Muscle of leg (tissue), 11 donors: ENCODE results near the gene ZIC1. TPM values are rescaled to one million over a fixed set of nuclear protein-coding genes. Genes with fewer than 3 reads are reported as not detected.

Source experiments
- DNase-seq: peaks from one replicate; pipeline ENCODE4 v3.0.0; 2013
- H3K27ac ChIP-seq: one replicate; pipeline ENCODE4 v1.5.1; 2013; ENCODE audit warnings: mild to moderate bottlenecking, low read length, control low read depth
- H3K27me3 ChIP-seq: one replicate; pipeline ENCODE4 v1.6.1; 2013; ENCODE audit warnings: low read length; ENCODE audit not compliant: control insufficient read depth, insufficient read depth
- H3K36me3 ChIP-seq: one replicate; pipeline ENCODE4 v1.6.1; 2013; ENCODE audit warnings: low read length; ENCODE audit not compliant: control insufficient read depth, insufficient read depth
- H3K4me1 ChIP-seq: one replicate; pipeline ENCODE4 v1.6.1; 2013; ENCODE audit warnings: low read length; ENCODE audit not compliant: control insufficient read depth, insufficient read depth
- H3K4me3 ChIP-seq: one replicate; pipeline ENCODE4 v1.5.1; 2013; ENCODE audit warnings: low read length, control low read depth
- H3K9me3 ChIP-seq: replicated peaks from 2 replicates; pipeline ENCODE4 v1.6.1; 2013; ENCODE audit warnings: low read depth, low read length; ENCODE audit not compliant: control insufficient read depth
- WGBS: methylation state at CpG from one replicate; pipeline ENCODE4 v1.1.5; 2013; ENCODE audit warnings: missing lambda C conversion rate; ENCODE audit not compliant: insufficient coverage; 5-methylcytosine and 5-hydroxymethylcytosine counted together
- polyA plus RNA-seq, 8 donors: library from polyadenylated mRNA; unstranded; fragments of 120-200 nt; gene quantifications; one replicate each; pipeline versions ENCODE4 v1.2.1 to v1.2.3, GENCODE V29; 2013; ENCODE audit warnings: inconsistent platforms in 1 of 8, low replicate concordance in 1 of 8; ENCODE audit not compliant: insufficient read length in 8 of 8, insufficient read depth in 1 of 8
- total RNA-seq: library from RNA; stranded (reverse); fragments of 120-200 nt; gene quantifications from one replicate; pipeline ENCODE4 v1.2.4, GENCODE V29; 2013

Gene ZIC1
- total and polyA plus RNA-seq, 9 donors, result 9.7 to 16.6 (median 12.8) TPM

GRCh38 chr3:147379651-147380050, 29.5 kb upstream of the ZIC1 start:
- peaks cover 69% of the 10 kb centered on the region for H3K27me3 ChIP-seq
- H3K4me3 ChIP-seq, result no peak overlapping the region
- H3K27ac ChIP-seq, result no peak overlapping the region
- H3K9me3 ChIP-seq, result no peaks in the 10 kb centered on the region
- 20% methylated on average over 1 of the region's 10 CpGs for WGBS
- no peaks in the 10 kb centered on the region for H3K36me3 ChIP-seq
- DNase-seq, result no peak
- peaks cover 3% of the 10 kb centered on the region for H3K4me1 ChIP-seq

GRCh38 chr3:147380387-147380951, 28.7 kb upstream of the ZIC1 start:
- Histone ChIP-seq H3K4me3 (no peak overlapping the region), H3K4me1 (peaks cover 3% of the 10 kb centered on the region), H3K36me3 (no peaks in the 10 kb centered on the region), H3K9me3 (no peaks in the 10 kb centered on the region), H3K27ac (no peak overlapping the region), H3K27me3 (peaks cover 70% of the 10 kb centered on the region)
- no peak for DNase-seq
- WGBS, result 20% methylated on average over 21 of the region's 26 CpGs

- DNase-seq, result no peak
- H3K4me3 ChIP-seq, result no peak overlapping the region
- no peaks in the 10 kb centered on the region for H3K36me3 ChIP-seq
- H3K9me3 ChIP-seq, result no peaks in the 10 kb centered on the region
- H3K27me3 ChIP-seq, result peaks cover 74% of the 10 kb centered on the region
- peaks cover 3% of the 10 kb centered on the region for H3K4me1 ChIP-seq
- no peak overlapping the region for H3K27ac ChIP-seq
- WGBS, result 22% methylated on average over 3 of the region's 3 CpGs
These were observed 28.2 kb upstream of the ZIC1 start for GRCh38 chr3:147380977-147381376.

- Histone ChIP-seq H3K27ac (no peak overlapping the region), H3K4me1 (peaks cover 3% of the 10 kb centered on the region), H3K27me3 (peaks cover 72% of the 10 kb centered on the region), H3K36me3 (no peaks in the 10 kb centered on the region), H3K4me3 (no peak overlapping the region), H3K9me3 (no peaks in the 10 kb centered on the region)
- 40% methylated on average over 6 of the region's 6 CpGs for WGBS
- no peak for DNase-seq
These were observed 27.6 kb upstream of the ZIC1 start for GRCh38 chr3:147381596-147381995.

GRCh38 chr3:147383617-147384016, 25.5 kb upstream of the ZIC1 start:
- no peaks in the 10 kb centered on the region for H3K36me3 ChIP-seq
- H3K27ac ChIP-seq, result no peak overlapping the region
- no peaks in the 10 kb centered on the region for H3K4me1 ChIP-seq
- no peak for DNase-seq
- WGBS, result 17% methylated on average over 1 of the region's 6 CpGs
- H3K27me3 ChIP-seq, result peaks cover 75% of the 10 kb centered on the region
- H3K9me3 ChIP-seq, result no peaks in the 10 kb centered on the region
- H3K4me3 ChIP-seq, result no peak overlapping the region

- no peak for DNase-seq
- Histone ChIP-seq H3K4me1 (no peaks in the 10 kb centered on the region), H3K4me3 (no peak overlapping the region), H3K36me3 (no peaks in the 10 kb centered on the region), H3K9me3 (no peaks in the 10 kb centered on the region), H3K27ac (no peak overlapping the region), H3K27me3 (peaks cover 82% of the 10 kb centered on the region)
- 16% methylated on average over 17 of the region's 27 CpGs for WGBS
These were observed 24.7 kb upstream of the ZIC1 start for GRCh38 chr3:147384210-147385058.

GRCh38 chr3:147385059-147386012, 23.8 kb upstream of the ZIC1 start:
- DNase-seq, result no peak
- Histone ChIP-seq H3K4me1 (no peaks in the 10 kb centered on the region), H3K9me3 (no peaks in the 10 kb centered on the region), H3K27ac (no peak overlapping the region), H3K27me3 (peaks cover 82% of the 10 kb centered on the region), H3K36me3 (no peaks in the 10 kb centered on the region), H3K4me3 (no peak overlapping the region)
- WGBS, result 24% methylated on average over 9 of the region's 23 CpGs

- H3K4me3 ChIP-seq, result no peak overlapping the region
- peaks cover 87% of the 10 kb centered on the region for H3K27me3 ChIP-seq
- H3K27ac ChIP-seq, result no peak overlapping the region
- H3K4me1 ChIP-seq, result peaks cover 14% of the 10 kb centered on the region
- WGBS, result 11% methylated on average over 6 of the region's 10 CpGs
- H3K36me3 ChIP-seq, result no peaks in the 10 kb centered on the region
- H3K9me3 ChIP-seq, result no peaks in the 10 kb centered on the region
- DNase-seq, result no peak
These were observed 21.8 kb upstream of the ZIC1 start for GRCh38 chr3:147387291-147387884.

GRCh38 chr3:147387885-147388699, 21.1 kb upstream of the ZIC1 start:
- Histone ChIP-seq H3K27ac (no peak overlapping the region), H3K27me3 (peaks cover 90% of the 10 kb centered on the region), H3K4me1 (peaks cover 19% of the 10 kb centered on the region), H3K9me3 (no peaks in the 10 kb centered on the region), H3K36me3 (no peaks in the 10 kb centered on the region), H3K4me3 (no peak overlapping the region)
- no peak for DNase-seq
- 12% methylated on average over 15 of the region's 36 CpGs for WGBS
